ENCODE measurements around the gene RC3H1.

The RC3H1 gene

GRCh38 chr1:173894189-173894588 lies 128.0 kb downstream of the RC3H1 start:
- TF ChIP-seq HOXD13 (CRISPR knock-in tag; IDR thresholded peaks at IDR 0.05; ENCODE audit: borderline replicate concordance): no peak
- TF ChIP-seq ZNF214 (tag by site-specific recombination; IDR thresholded peaks at IDR 0.05; ENCODE audit: borderline replicate concordance): no peak
- TF ChIP-seq SETDB1 (IDR thresholded peaks at IDR 0.05; ENCODE audit: insufficient read length, low read length): no peak
- TF ChIP-seq ZSCAN4 (tag by site-specific recombination; IDR thresholded peaks at IDR 0.05): no peak
- TF ChIP-seq ZNF292 (tag by site-specific recombination; IDR thresholded peaks at IDR 0.05; ENCODE audit: borderline replicate concordance, low read depth): no peak
- TF ChIP-seq ZNF398 (tag by site-specific recombination; IDR thresholded peaks at IDR 0.05): no peak
- TF ChIP-seq GFI1B (tag by site-specific recombination; IDR thresholded peaks at IDR 0.05): no peak
- no peak for TF ChIP-seq SP7 (tag by site-specific recombination; IDR thresholded peaks at IDR 0.05)
- no peak for TF ChIP-seq ZNF26 (tag by site-specific recombination; IDR thresholded peaks at IDR 0.05)
- TF ChIP-seq ZNF610 (tag by site-specific recombination; IDR thresholded peaks at IDR 0.05; ENCODE audit: borderline replicate concordance): no peak
- TF ChIP-seq ZNF514 (tag by site-specific recombination; IDR thresholded peaks at IDR 0.05): no peak
- TF ChIP-seq ZNF558 (tag by site-specific recombination; IDR thresholded peaks at IDR 0.05): no peak
- no peak for TF ChIP-seq ZBTB17 (tag by site-specific recombination; IDR thresholded peaks at IDR 0.05)
- TF ChIP-seq GLIS1 (tag by site-specific recombination; IDR thresholded peaks at IDR 0.05): no peak
- TF ChIP-seq ZBTB8A (tag by site-specific recombination; IDR thresholded peaks at IDR 0.05): no peak
- no peaks in the 10 kb centered on the region for H3K4me1 ChIP-seq (ENCODE audit: control insufficient read depth, insufficient read depth, low read length)
- H3K27ac ChIP-seq (ENCODE audit: extremely low read depth, low read depth, low read length): no peak overlapping the region
- H3K36me3 ChIP-seq (ENCODE audit: control insufficient read depth in 2 of 2, insufficient read depth in 1 of 2, low read length in 2 of 2): peaks cover 0 to 2% of the 10 kb centered on the region in 2 experiments; a peak in 1 of 3 replicates
- ChIA-PET CTCF (interaction anchor here (0.7 kb wide), 1 partner anchor 84 kb away, joined by 4 read pairs; no protein-coding TSS in a partner anchor), POLR2A (no interaction called here)
- H3K9me3 ChIP-seq (ENCODE audit: control insufficient read depth, insufficient read depth, low read depth, low read length): no peaks in the 10 kb centered on the region
- H3K4me3 ChIP-seq (ENCODE audit: low read depth, low read length): no peak overlapping the region

GRCh38 chr1:173893611-173894010 lies 128.5 kb downstream of the RC3H1 start:
- H3K4me3 ChIP-seq (ENCODE audit: low read depth, low read length): no peak overlapping the region
- POLR2A ChIA-PET: no interaction called here
- H3K9me3 ChIP-seq (ENCODE audit: control insufficient read depth, insufficient read depth, low read depth, low read length): no peaks in the 10 kb centered on the region
- no peaks in the 10 kb centered on the region for H3K4me1 ChIP-seq (ENCODE audit: control insufficient read depth, insufficient read depth, low read length)
- peaks cover 0 to 3% of the 10 kb centered on the region in 2 experiments; a peak in 1 of 3 replicates for H3K36me3 ChIP-seq (ENCODE audit: control insufficient read depth in 2 of 2, insufficient read depth in 1 of 2, low read length in 2 of 2)
- no peak for TF ChIP-seq ZNF146 (tag by site-specific recombination; IDR thresholded peaks at IDR 0.05)
- TF ChIP-seq ZNF670 (tag by site-specific recombination; IDR thresholded peaks at IDR 0.05; ENCODE audit: low read depth): no peak
- TF ChIP-seq OSR2 (tag by site-specific recombination; IDR thresholded peaks at IDR 0.05): no peak
- TF ChIP-seq ZNF398 (tag by site-specific recombination; IDR thresholded peaks at IDR 0.05): no peak
- TF ChIP-seq ZFHX2 (tag by site-specific recombination; conservative IDR thresholded peaks at IDR 0.05): no peak
- TF ChIP-seq ZNF37A (tag by site-specific recombination; IDR thresholded peaks at IDR 0.05): no peak
- TF ChIP-seq ZNF214 (tag by site-specific recombination; IDR thresholded peaks at IDR 0.05; ENCODE audit: borderline replicate concordance): no peak
- TF ChIP-seq ZNF239 (tag by site-specific recombination; IDR thresholded peaks at IDR 0.05): no peak
- TF ChIP-seq ZBTB21 (tag by site-specific recombination; IDR thresholded peaks at IDR 0.05): no peak
- CTCF ChIA-PET: no interaction called here
- H3K27ac ChIP-seq (ENCODE audit: extremely low read depth, low read depth, low read length): no peak overlapping the region
